DOHH2 (cell line): ENCODE data around the gene TTN.

Experiments used
- EZH2phosphoT487 ChIP-seq: fragments of 200-600 bp; sonication (generic); IDR thresholded peaks from 2 replicates; pipeline ENCODE4 v1.6.1; 2017; ENCODE audit warnings: borderline replicate concordance, mild to moderate bottlenecking, antibody characterized with exemption, low read length, moderate library complexity, mixed read lengths
- TF ChIP-seq, protein P1 (sequence below): fragments of 200-600 bp; sonication (generic); IDR thresholded peaks from one replicate; pipeline ENCODE4 v1.5.1; 2014; ENCODE audit warnings: antibody characterized with exemption, mild to moderate bottlenecking, low read depth, low read length; ENCODE audit not compliant: poor library complexity, severe bottlenecking

DNA sequence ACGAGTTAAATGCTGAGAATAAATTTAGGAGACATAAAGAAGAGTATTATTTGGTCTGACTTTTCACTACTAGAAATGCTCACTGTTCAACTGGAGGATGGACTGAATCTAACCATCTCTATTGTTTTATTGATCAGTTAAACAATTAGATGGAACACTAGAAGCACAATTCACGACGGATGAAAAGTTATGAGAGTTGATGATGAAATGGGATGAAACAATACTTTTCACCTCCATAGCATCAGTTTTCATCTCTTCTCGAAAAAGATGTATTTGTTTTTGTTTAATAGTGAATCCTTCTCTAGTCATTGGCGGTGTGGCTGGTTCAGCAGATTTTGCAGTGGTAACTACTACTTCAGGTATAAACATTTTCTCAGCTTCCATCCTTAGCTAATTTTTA lies 19.3 kb downstream of the TTN start:
- TF ChIP-seq, protein P1, sequence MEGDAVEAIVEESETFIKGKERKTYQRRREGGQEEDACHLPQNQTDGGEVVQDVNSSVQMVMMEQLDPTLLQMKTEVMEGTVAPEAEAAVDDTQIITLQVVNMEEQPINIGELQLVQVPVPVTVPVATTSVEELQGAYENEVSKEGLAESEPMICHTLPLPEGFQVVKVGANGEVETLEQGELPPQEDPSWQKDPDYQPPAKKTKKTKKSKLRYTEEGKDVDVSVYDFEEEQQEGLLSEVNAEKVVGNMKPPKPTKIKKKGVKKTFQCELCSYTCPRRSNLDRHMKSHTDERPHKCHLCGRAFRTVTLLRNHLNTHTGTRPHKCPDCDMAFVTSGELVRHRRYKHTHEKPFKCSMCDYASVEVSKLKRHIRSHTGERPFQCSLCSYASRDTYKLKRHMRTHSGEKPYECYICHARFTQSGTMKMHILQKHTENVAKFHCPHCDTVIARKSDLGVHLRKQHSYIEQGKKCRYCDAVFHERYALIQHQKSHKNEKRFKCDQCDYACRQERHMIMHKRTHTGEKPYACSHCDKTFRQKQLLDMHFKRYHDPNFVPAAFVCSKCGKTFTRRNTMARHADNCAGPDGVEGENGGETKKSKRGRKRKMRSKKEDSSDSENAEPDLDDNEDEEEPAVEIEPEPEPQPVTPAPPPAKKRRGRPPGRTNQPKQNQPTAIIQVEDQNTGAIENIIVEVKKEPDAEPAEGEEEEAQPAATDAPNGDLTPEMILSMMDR, result no peak
- no peak for TF ChIP-seq EZH2phosphoT487
